Thyroid gland (tissue), 4 donors: ENCODE measurements around the gene AKT1. TPM values are rescaled to one million over a fixed set of nuclear protein-coding genes. Genes with fewer than 3 reads are reported as not detected.

ENCODE experiments used
- DNase-seq, 2 donors: peaks; one replicate each; pipeline ENCODE4 v3.0.0-alpha.2; 2019
- H3K27ac ChIP-seq, 3 donors: fragments of 200-600 bp; sonication (generic); 1 replicate in 2 of 3; 2 replicates in 1 of 3; pipeline ENCODE4 v1.5.1; 2016 to 2019; ENCODE audit warnings: mild to moderate bottlenecking in 1 of 3, moderate library complexity in 1 of 3
- H3K27me3 ChIP-seq: fragments of 200-600 bp; sonication (generic); one replicate; pipeline ENCODE4 v1.5.1; 2019
- H3K36me3 ChIP-seq, 2 donors: fragments of 200-600 bp; sonication (generic); one replicate each; pipeline ENCODE4 v1.5.1; 2016 to 2019
- H3K4me1 ChIP-seq, 2 donors: fragments of 200-600 bp; sonication (generic); one replicate each; pipeline ENCODE4 v1.5.1; 2017 to 2019
- H3K4me3 ChIP-seq, 3 donors: fragments of 200-600 bp; sonication (generic); replicated peaks in 1 of 3; 1 replicate in 2 of 3; 2 replicates in 1 of 3; pipeline ENCODE4 v1.5.1; 2016; ENCODE audit warnings: mild to moderate bottlenecking in 1 of 3
- H3K9me3 ChIP-seq: fragments of 200-600 bp; sonication (generic); one replicate; pipeline ENCODE4 v1.5.1; 2017
- POLR2A ChIP-seq, 2 donors: fragments of 450-650 bp; IDR thresholded peaks; one replicate each; pipeline ENCODE4 v1.6.1; 2017; ENCODE audit warnings: antibody characterized with exemption in 2 of 2, mild to moderate bottlenecking in 2 of 2, moderate library complexity in 1 of 2
- WGBS, 2 donors: methylation state at CpG; one replicate each; pipeline ENCODE4 v1.1.5; 2017; 5-methylcytosine and 5-hydroxymethylcytosine counted together
- intact Hi-C: fragments of 100-400 bp; cut with DNase I; formaldehyde crosslinking; loops from one replicate; pipeline ENCODE4 v1.15.1; 2023
- total RNA-seq, 4 donors: library from RNA; depleted of rRNA; stranded (reverse); fragments of >200 nt; gene quantifications; one replicate each; pipeline ENCODE4 v1.2.3, GENCODE V29; 2016
- TF ChIP-seq, protein P1 (sequence below), 6 experiments: fragments of 200-600 bp in 3 of 6; fragments of 450-650 bp in 3 of 6; sonication (generic) in 3 of 6; IDR thresholded peaks; one replicate each; pipeline ENCODE4 v1.5.1; 2016 to 2019; ENCODE audit warnings: antibody characterized with exemption in 6 of 6, mild to moderate bottlenecking in 2 of 6, inconsistent platforms in 1 of 6, moderate library complexity in 1 of 6

AKT1 gene
- total RNA-seq, 4 donors from 2014 or later = 99.8 to 179 (median 152) TPM

DNA sequence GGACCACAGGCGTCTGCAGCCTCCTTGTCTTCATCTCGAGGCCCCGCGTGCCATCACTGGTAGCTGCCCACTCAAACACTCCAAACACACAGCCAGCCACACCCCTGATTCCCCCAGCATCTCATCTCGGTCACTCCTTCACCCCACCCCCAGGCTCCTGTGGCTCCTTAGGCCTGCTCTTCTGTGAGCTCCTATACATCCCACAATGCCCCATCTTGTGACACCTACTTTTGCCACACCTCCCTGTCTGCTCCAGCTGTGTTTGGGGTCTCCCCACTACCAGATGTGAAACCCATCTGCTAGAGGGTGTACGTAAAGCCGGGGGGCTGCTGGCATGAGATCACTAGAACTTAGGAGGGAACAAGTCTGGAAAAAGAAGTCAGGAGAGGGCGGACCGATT, 4.1 kb downstream of the AKT1 start:
- H3K4me3 ChIP-seq = no peak overlapping the region
- TF ChIP-seq, protein P1, sequence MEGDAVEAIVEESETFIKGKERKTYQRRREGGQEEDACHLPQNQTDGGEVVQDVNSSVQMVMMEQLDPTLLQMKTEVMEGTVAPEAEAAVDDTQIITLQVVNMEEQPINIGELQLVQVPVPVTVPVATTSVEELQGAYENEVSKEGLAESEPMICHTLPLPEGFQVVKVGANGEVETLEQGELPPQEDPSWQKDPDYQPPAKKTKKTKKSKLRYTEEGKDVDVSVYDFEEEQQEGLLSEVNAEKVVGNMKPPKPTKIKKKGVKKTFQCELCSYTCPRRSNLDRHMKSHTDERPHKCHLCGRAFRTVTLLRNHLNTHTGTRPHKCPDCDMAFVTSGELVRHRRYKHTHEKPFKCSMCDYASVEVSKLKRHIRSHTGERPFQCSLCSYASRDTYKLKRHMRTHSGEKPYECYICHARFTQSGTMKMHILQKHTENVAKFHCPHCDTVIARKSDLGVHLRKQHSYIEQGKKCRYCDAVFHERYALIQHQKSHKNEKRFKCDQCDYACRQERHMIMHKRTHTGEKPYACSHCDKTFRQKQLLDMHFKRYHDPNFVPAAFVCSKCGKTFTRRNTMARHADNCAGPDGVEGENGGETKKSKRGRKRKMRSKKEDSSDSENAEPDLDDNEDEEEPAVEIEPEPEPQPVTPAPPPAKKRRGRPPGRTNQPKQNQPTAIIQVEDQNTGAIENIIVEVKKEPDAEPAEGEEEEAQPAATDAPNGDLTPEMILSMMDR (IDR thresholded peaks at IDR 0.05) = no peak
- TF ChIP-seq POLR2A (IDR thresholded peaks at IDR 0.05) = no peak
- H3K9me3 ChIP-seq = no peaks in the 10 kb centered on the region
- H3K27me3 ChIP-seq = no peaks in the 10 kb centered on the region
- WGBS, 2 donors = 91% methylated on average over 9 of the region's 9 CpGs
- H3K36me3 ChIP-seq = peaks cover 0 to 19% of the 10 kb centered on the region in 2 donors
- intact Hi-C loops = no loop called here
- DNase-seq = no peak
- H3K4me1 ChIP-seq = peaks cover 40 to 57% of the 10 kb centered on the region in 2 donors
- peak overlapping the region in 1 of 3 donors; percentile 66 for H3K27ac ChIP-seq

DNA sequence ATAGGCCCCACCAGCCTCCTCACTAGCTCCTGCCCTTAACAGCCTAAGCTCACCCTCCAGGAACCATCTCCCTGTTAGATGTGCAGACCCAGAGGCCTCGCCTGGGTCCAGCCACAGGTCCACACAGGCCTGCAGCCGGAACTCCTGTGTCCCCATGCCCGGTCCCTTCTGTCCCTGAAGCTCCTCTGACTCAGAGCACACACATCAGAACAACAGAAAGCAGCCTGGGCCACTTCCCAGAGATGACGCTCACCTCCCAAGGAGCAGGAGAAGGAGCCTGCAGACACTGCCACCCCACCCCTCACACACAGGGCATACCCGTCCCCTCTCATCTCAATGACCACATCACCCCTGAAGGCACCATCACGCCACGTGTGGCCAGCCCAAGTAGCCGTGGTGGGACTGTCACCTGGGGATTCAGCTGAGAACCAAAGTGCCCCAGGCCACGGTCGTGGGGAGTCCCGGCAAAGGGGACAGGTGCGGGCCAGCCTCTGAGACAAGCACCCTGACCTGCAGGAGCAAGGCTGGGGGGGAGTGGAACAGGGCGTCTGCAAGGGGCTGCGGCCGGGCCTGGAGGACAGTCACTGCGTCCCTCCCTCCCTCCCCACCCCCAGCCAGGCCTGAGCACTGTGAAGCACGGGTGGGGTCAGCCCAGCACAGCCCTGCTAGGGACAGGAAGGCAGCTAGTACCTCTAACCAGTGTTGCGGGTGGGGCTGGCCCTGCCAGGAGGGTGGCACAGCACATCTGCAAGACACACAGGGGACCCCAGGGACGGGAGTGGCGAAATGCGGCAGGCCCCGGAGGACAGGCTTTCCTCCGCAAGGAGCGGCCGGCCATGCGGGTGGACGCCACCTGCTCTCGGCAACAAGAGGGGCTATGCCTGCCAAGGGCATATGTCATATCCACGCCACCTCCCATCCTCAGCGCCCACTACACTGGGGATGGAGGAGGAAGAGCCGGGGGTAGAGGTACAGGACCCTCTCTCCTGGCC, 5.5 kb downstream of the AKT1 start:
- Histone ChIP-seq H3K27me3 (no peaks in the 10 kb centered on the region), H3K9me3 (no peaks in the 10 kb centered on the region), H3K4me3 (no peak overlapping the region), H3K27ac (no peak overlapping the region), H3K36me3 (peaks cover 0 to 19% of the 10 kb centered on the region in 2 donors), H3K4me1 (peaks cover 45 to 64% of the 10 kb centered on the region in 2 donors)
- intact Hi-C loops = no loop called here
- DNase-seq = no peak
- no peak for TF ChIP-seq POLR2A (IDR thresholded peaks at IDR 0.05)
- TF ChIP-seq, protein P1 (IDR thresholded peaks at IDR 0.05) = no peak
- WGBS, 2 donors = 93 to 98% methylated on average over 13 to 16 of the region's 31 CpGs

DNA sequence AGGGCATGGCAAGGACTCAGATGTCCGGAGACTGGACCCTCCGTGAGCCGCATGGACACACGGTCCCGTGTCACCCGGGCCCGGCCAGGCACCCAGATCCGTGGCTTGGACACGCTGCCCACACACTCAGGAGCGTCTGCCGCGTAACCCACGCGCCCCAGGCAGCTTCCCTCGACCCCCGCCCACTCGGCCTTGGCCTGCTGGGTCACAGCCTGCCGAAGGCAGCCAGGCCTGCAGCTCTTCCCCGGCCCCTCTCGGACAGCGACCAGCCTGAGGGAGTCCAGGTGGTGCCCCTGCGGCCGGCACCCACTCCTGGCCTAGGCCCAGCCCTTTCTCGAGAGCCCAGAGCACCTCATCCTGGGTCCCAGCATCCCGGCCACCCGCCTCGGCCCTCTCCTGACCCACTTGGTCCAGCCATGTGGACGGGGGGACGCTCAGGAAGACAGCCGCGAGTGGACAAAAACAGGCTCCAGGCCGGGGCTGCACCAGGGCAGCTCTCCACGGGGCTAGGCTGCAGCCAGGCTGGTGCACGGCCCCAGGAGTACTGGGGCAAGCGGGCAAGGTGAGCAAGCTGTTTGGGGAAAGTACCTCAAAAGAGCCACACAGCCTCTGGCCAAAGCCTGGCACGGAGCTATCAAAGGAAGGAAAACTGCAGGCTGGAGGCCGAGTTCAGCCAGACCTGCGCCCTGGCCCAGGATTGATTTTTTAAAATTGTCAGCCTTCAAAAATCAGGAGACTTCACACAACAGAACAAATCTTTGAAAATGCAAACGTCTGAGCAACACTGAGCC, 6.5 kb downstream of the AKT1 start:
- Histone ChIP-seq H3K9me3 (no peaks in the 10 kb centered on the region), H3K27me3 (no peaks in the 10 kb centered on the region), H3K36me3 (peaks cover 0 to 19% of the 10 kb centered on the region in 2 donors), H3K4me3 (no peak overlapping the region), H3K27ac (no peak overlapping the region), H3K4me1 (peaks cover 47 to 69% of the 10 kb centered on the region in 2 donors)
- intact Hi-C loops = no loop called here
- no peak for DNase-seq
- TF ChIP-seq, protein P1 (IDR thresholded peaks at IDR 0.05) = no peak
- TF ChIP-seq POLR2A (IDR thresholded peaks at IDR 0.05) = no peak
- 83 to 87% methylated on average over 22 to 24 of the region's 39 CpGs for WGBS, 2 donors

DNA sequence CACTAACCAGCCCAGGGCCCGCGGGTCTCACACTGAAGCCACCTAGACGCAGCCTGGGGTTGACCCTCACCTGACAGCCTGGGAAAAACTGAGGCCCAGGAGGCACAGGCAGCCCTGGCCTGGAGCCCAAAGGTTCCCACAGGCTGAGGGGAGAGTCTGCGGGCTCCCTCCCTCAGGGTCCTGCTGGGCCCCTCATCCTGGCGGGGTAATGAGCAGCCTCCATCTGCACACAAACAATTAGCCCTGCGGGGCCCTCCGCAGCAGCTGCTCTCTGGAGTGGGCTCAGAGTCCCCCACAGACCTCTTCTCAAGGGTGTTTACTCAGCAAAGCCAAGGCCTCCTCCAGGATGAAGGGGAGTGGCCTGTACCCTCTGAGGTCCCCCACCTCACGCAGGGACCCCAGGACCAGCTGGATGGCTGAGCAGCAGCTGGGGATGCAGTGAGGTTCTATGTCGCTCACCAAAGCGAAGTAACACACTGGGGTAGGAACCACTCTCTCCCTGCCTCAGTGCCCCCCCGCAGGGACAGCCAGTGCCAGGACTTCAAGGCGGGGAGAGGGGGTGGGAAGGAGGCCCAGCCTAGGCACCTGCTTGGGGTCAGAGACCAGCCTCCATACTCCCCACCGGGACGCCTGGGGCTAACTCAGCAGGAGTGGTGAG, 7.3 kb downstream of the AKT1 start:
- Histone ChIP-seq H3K4me3 (no peak overlapping the region), H3K27ac (no peak overlapping the region), H3K36me3 (peaks cover 0 to 19% of the 10 kb centered on the region in 2 donors), H3K9me3 (no peaks in the 10 kb centered on the region), H3K4me1 (peaks cover 41 to 68% of the 10 kb centered on the region in 2 donors), H3K27me3 (no peaks in the 10 kb centered on the region)
- no peak for TF ChIP-seq POLR2A (IDR thresholded peaks at IDR 0.05)
- TF ChIP-seq, protein P1 (IDR thresholded peaks at IDR 0.05) = no peak
- intact Hi-C loops = no loop called here
- no peak for DNase-seq
- WGBS, 2 donors = 74 to 100% methylated on average over 3 to 10 of the region's 14 CpGs
